Stimulated activated CD4-positive, alpha-beta T cell treated with anti-CD3 and anti-CD28 coated beads, Interleukin-1b, Interleukin-23, amount 100 ng/mL, for 1 hour (primary cell): ENCODE results near the gene SURF1.
A peak's percentile ranks its signal among the peaks of the same experiment; 100 is the strongest.
"Not testable (repeated sequence)": the region's sequence is repeated elsewhere in the genome, so short reads cannot be mapped to it uniquely, and the experiment has no call there.

Source experiments
- DNase-seq, 2 donors: peaks; one replicate each; pipeline ENCODE4 v3.0.0-alpha.2; 2020; ENCODE audit warnings: low read depth in 2 of 2

The SURF1 gene

GRCh38 chr9:133344979-133345378, 11.3 kb downstream of the SURF1 start:
- no peak for DNase-seq

- DNase-seq: no peak
Measured at GRCh38 chr9:133344071-133344470, 12.2 kb downstream of the SURF1 start.

- no peak for DNase-seq
Measured at GRCh38 chr9:133342570-133342969, 13.7 kb downstream of the SURF1 start.

DNA sequence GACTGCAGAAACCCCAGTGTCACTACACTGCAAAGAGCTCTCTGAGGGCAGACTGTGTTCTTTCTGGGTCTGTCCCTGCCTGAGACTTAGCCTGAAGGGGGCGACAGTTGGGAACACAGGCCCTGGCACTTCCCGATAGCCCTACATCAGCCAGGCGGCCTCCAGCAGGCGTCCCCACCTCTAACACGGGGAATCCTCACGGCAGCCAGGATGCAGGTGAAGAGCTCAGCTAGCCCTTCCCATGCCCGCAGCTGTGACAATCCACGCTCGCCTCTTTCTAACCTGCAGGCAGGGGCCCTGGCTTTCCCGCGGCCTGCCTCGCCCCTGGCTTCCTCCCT, 14.2 kb downstream of the SURF1 start:
- no peak for DNase-seq

GRCh38 chr9:133341369-133342068, 14.8 kb downstream of the SURF1 start:
- no peak for DNase-seq

GRCh38 chr9:133340916-133341315, 15.4 kb downstream of the SURF1 start:
- DNase-seq: no peak

GRCh38 chr9:133340256-133340655, 16.0 kb downstream of the SURF1 start:
- no peak for DNase-seq

DNA sequence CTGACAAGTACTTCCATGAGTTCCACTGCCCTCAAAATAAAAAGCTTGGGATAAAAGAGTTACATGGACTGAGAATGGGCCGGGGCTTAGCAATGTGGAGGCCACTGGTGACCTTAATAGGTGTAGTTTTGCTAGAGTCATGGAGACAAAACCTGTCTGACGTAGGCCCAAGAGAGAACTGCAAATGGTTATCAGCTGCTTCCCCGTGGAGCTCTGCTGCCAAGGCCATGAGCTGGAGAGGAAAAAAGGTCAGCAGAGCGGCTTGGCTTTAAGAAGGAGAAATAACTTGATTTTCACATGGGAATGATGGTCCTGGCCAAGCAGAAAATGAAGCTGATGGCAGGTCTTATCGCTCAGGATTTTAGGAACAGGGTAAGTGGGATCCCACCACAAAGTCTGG, 16.6 kb downstream of the SURF1 start:
- no peak for DNase-seq

DNA sequence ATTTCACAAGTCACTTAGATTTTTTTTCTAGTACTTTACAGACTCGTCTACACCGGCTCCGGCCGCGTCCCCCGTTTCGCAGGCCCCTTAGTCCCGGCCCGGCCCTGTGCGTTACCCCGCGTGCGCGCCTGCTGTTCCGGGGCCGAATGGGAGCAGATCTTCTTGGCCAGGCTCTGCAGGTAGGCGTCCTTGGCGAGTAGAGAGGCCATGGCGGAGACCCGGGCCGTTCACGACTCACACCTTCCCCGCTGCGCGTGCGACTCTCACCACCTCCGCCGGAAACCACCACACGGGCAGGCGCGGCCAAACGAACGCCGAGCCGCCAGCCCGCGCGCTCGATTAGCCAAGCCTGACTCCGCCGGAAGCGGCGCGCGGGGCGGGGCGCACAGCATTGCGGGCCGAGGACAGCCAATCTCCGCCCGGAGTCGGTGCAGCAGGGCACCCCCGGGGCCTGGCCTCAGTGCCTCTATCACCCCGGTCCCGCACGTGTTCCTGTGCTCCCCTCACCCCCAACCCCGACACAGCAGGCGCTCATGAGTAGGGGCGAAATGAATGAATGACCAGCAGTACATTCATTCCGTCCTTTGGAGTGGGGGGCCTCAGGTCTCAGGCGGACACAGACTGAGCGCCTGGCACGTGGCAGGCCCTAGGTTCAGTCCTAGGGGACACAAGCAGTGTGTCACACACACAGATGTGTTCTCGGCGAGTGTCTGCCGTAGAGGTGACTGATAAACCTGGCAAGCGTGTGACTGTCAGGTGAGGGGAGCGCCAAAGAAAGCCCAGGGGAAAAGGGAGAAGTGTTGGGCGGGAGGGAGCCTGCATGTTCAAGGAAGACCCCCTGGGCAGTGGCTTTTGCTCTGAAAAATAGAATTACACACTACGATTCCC, 20.1 kb downstream of the SURF1 start, which contains the start of gene SURF6:
Gene SURF6 (minus strand): TSS at position 265 of the 888 bp plus-strand sequence. CDS start 56 bp downstream, at position 209.
- peak; percentile 79 to 85 for DNase-seq

GRCh38 chr9:133334888-133335287, 21.4 kb downstream of the SURF1 start:
- not testable (repeated sequence) for DNase-seq

DNA sequence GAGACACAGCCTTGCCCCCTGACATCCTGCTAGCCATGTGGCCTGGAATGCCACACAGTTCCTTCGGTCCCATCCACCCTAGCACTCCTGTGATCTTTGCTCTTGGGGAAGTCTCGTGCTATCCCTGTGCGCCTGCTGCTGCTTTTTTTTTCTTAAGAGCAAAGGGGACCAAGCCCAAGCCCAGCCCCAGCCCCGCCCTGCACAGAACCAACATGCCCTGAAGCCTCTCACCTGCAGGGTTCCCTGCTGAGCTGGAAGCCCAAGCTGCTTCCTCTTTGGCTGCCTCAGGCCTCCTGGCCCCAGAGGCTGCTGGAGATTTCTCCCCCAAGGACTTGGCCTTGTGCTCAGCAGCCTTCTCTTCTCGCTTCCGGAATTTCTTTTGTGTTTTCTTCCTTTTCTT, 22.1 kb downstream of the SURF1 start:
- no peak for DNase-seq

DNA sequence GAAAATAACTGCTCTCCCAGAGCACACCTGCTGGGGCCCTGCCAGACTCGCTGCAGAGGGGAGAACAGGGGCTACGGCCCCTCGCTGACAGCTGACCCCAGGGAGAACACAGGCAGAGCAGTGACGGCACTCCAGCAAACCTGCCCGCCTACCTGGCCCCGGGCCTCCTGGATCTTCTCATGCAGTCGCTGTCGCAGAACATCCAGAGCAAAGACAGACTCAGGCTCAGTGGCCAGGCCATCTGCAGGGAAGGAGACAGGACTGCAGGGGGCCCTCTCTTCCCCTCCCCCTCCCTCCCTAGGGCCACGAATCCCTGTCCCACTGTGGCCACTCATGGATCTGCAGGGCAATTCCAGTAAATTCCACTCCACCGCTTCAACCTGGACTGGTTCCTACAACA, 22.7 kb downstream of the SURF1 start:
- DNase-seq: no peak

- no peak for DNase-seq
Measured at GRCh38 chr9:133333011-133333410, 23.3 kb downstream of the SURF1 start.

- DNase-seq: no peak
Measured at GRCh38 chr9:133332381-133332730, 23.9 kb downstream of the SURF1 start.

DNA sequence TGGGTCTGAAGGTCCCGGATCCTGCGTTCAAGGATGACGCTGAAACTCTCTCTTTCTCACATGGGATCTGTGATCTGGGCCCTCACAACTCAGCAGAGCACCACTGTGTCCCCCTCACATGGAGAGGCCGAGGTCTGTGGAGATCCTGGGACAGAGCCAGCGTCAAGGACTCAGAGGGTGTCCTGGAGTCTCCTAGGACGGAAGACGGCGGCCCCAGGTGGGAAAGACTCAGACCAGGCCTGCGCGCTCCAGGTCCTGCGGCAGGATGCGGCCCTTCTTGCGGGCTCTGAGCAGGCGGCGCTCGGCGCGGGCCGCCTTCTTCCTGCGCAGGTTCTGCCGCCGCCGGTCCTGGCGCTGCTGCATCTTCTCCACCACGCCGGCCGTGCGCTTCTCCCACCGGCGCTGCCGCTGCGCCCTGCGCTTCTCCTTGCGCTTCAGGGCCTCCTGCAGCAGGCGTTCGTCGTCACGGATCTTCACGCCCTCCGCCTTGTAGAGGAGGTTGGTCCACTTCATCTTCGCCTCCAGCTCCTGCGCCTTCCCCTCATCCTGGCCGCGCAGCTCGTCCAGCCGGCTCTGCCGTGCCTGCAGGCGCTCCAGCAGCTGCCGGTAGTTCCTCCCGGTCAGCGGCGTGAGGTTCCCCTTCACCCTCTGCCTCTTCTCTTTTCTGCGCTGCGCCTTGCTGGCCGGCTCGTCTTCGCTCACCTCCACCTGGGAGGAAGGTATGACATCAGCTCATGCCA, 24.5 kb downstream of the SURF1 start:
- no peak for DNase-seq

DNA sequence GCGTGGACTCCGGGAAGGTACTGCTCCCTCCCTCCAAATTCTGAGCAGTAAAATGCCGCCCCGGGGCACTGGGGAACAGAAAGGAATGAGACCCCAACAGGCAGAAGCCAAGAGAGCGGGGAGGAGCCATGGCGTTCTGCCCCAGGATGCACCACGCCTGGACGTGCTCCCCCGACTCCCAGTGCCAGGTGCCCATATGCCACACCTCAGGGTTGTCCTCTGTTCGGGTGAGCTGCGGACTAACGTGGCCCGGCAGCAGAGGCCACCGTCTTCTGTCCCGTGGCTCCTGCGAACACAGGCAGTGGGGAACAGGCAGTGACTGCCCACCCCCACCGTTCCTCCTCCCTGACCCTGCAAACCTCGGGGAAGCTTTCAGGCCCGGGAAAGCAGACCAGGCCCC, 25.1 kb downstream of the SURF1 start:
- DNase-seq: no peak

DNA sequence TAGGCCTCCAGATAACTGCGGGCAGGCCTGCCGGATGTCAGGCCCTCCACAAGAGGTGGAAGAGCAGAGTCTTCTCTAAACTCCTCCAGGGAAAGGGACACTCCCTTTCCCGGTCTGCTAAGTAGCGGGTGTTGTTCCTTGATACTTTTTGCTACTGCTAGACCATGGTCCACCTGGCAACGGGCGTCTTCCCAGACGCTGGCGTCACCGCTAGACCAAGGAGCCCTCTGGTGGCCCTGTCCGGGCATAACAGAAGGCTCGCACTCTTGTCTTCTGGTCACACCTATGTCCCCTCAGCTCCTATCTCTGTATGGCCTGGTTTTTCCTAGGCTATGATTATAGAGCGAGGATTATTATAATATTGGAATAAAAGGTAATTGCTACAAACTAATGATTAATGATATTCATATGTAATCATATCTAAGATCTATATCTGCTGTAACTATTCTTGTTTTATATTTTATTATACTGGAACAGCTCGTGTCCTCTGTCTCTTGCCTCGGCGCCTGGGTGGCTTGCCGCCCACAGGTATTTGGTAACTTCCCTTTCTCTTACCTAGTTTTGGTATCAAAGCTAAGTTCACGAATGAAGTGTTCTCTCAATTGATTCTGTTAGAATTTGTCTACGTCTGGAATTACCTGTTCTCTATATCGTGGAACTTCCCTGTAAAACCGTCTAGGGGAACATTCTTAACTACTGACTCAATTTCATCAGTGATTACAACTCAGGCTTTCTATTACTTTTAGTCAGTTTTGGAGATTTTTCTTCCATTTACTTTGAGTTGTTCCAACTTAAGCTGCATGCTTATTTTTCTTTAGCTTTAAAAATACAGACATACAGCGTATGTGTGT, 26.8 kb downstream of the SURF1 start:
- not testable (repeated sequence) for DNase-seq

GRCh38 chr9:133327834-133328484, 28.3 kb downstream of the SURF1 start:
- DNase-seq: no peak

- DNase-seq: not testable (repeated sequence)
Measured at GRCh38 chr9:133327021-133327420, 29.3 kb downstream of the SURF1 start.

GRCh38 chr9:133323991-133324703, 32.1 kb downstream of the SURF1 start:
- DNase-seq: no peak
